ENCODE results near the gene SHLD2. TPM values are rescaled to one million over a fixed set of nuclear protein-coding genes. Genes with fewer than 3 reads are reported as not detected.
A peak's percentile ranks its signal among the peaks of the same experiment; 100 is the strongest.

The SHLD2 gene
- total RNA-seq, 6 experiments from 2014 or later = 22.5 to 33.2 (median 27.2) TPM

DNA sequence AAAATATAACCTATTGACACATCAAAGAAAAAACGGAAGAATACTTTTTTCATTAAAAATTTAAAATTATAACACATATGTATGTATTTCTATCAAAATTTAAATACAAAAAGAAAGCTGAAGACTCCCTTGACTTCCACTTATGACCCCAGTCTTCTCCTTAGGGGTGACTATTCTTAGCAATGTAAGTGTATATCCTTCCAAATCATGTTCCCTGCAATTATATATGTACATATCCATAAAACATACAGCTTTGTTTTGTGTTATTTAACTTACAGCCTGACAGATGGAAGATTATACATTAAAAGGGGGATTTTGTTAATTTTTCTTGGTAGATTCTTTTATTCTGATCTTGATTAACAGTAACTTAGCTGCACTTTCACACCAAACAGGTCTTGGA, 9.5 kb upstream of the SHLD2 start:
- ATAC-seq (no peak), DNase-seq (no peak)
- Histone ChIP-seq H3K27ac (no peak overlapping the region), H3K4me3 (no peak overlapping the region), H3K4me1 (peaks cover 0 to 74% (median 20%) of the 10 kb centered on the region in 4 donors), H3K9me3 (no peaks in the 10 kb centered on the region), H3K27me3 (no peaks in the 10 kb centered on the region), H3K36me3 (peaks cover 0 to 5% (median 2%) of the 10 kb centered on the region in 4 donors)
- TF ChIP-seq POLR2A (IDR thresholded peaks at IDR 0.05) (no peak), CTCF (IDR thresholded peaks at IDR 0.05) (no peak)
- intact Hi-C loops (cut with DNase I) = no loop called here
- WGBS (ENCODE audit: insufficient coverage, low coverage, low lambda C conversion rate, missing lambda C conversion rate) = 60% methylated on average over 1 of the region's 1 CpG

- H3K27ac ChIP-seq = peak overlapping the region in 2 of 3 donors; percentile 35 to 90
- no peak for ATAC-seq
- H3K4me1 ChIP-seq = peaks cover 0 to 49% (median 11%) of the 10 kb centered on the region in 4 donors
- 38% methylated on average over 4 of the region's 4 CpGs for WGBS (ENCODE audit: insufficient coverage, low coverage, low lambda C conversion rate, missing lambda C conversion rate)
- TF ChIP-seq CTCF (IDR thresholded peaks at IDR 0.05) = no peak
- TF ChIP-seq POLR2A (IDR thresholded peaks at IDR 0.05) = no peak
- H3K27me3 ChIP-seq = no peaks in the 10 kb centered on the region
- no peaks in the 10 kb centered on the region for H3K9me3 ChIP-seq
- intact Hi-C loops (cut with DNase I) = no loop called here
- no peak for DNase-seq
- peak overlapping the region in 1 of 3 donors; percentile 77 for H3K4me3 ChIP-seq
- H3K36me3 ChIP-seq = peaks cover 0 to 5% (median 2%) of the 10 kb centered on the region in 4 donors
Observed at GRCh38 chr10:87089746-87090145, 5.3 kb upstream of the SHLD2 start.

- peak overlapping the region in 2 of 3 donors; percentile 84 to 90 for H3K27ac ChIP-seq
- DNase-seq = no peak
- intact Hi-C loops (cut with DNase I) = no loop called here
- no peaks in the 10 kb centered on the region for H3K9me3 ChIP-seq
- H3K27me3 ChIP-seq = no peaks in the 10 kb centered on the region
- peak overlapping the region in 2 of 3 donors; percentile 70 to 77 for H3K4me3 ChIP-seq
- 40% methylated on average over 4 of the region's 4 CpGs for WGBS (ENCODE audit: insufficient coverage, low coverage, low lambda C conversion rate, missing lambda C conversion rate)
- H3K4me1 ChIP-seq = peaks cover 0 to 43% (median 9%) of the 10 kb centered on the region in 4 donors
- H3K36me3 ChIP-seq = peaks cover 0 to 5% (median 2%) of the 10 kb centered on the region in 4 donors
- no peak for ATAC-seq
- TF ChIP-seq CTCF (IDR thresholded peaks at IDR 0.05) (no peak), POLR2A (IDR thresholded peaks at IDR 0.05) (no peak)
Observed at GRCh38 chr10:87090779-87091178, 4.2 kb upstream of the SHLD2 start.

- H3K27me3 ChIP-seq = no peaks in the 10 kb centered on the region
- DNase-seq = no peak
- intact Hi-C loops (cut with DNase I) = no loop called here
- H3K4me1 ChIP-seq = peaks cover 0 to 43% (median 9%) of the 10 kb centered on the region in 4 donors
- peak overlapping the region; percentile 70 to 77 (median 74) for H3K4me3 ChIP-seq
- ATAC-seq = no peak
- H3K9me3 ChIP-seq = no peaks in the 10 kb centered on the region
- TF ChIP-seq CTCF (IDR thresholded peaks at IDR 0.05) = no peak
- TF ChIP-seq POLR2A (IDR thresholded peaks at IDR 0.05) = no peak
- H3K36me3 ChIP-seq = peaks cover 0 to 5% (median 2%) of the 10 kb centered on the region in 4 donors
- WGBS (ENCODE audit: insufficient coverage, low coverage, low lambda C conversion rate, missing lambda C conversion rate) = 8% methylated on average over 7 of the region's 7 CpGs
- H3K27ac ChIP-seq = peak overlapping the region; percentile 4 to 90 (median 84)
Observed at GRCh38 chr10:87092376-87092860, 2.6 kb upstream of the SHLD2 start.
